NOMO-1 (cell line): ENCODE data around the gene OR51E1.

Experiments used
- DNase-seq, 2 experiments: peaks; one replicate each; lab custom pipeline; 2025; ENCODE audit not compliant: unreplicated experiment in 2 of 2; lab: John Stamatoyannopoulos, UW

Gene OR51E1

GRCh38 chr11:4643682-4644081 is at the start of gene OR51E1:
Gene OR51E1 (plus strand): TSS chr11:4643982. CDS start chr11:4652527, 8,545 bp downstream.
- DNase-seq: no peak

- DNase-seq: no peak
Observed at GRCh38 chr11:4605057-4605456, 38.7 kb upstream of the OR51E1 start.

DNA sequence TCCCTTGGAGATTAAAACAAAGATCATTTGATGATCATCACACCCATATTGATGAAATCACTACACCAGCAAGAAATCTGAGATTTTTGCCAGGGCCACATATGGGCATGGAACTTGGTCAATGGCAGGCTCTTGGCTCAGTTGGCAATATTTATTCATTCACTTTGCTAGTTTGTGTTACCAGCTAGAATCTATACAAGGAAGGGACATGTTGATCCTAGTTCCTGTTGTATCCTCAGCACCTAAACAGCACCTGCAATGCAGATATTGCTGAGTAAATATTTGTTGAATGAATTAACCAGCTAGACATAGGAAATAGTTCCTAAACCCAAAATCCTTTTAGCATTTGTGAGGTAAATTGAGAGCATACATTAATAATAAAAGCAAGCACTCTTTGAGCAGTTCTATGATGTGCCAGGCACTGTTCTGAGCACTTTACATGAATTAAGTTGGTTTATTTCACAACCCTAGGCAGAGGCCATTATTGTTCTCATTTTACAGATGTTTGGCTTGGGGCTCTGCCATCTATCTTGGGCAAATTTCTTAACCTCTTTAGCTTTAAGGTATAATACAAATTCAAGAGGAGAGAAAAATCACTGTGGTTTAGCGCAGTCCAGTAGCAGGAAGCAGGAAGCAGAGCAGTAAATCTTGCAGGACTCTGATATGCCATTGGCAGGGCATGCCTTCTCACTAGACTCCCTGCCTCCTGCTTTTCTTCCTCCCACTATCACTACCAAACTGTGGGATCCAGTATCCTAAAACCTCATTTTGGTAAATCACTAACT is 37.4 kb upstream of the OR51E1 start:
- peak in 1 of 2 experiments; percentile 8 for DNase-seq

DNA sequence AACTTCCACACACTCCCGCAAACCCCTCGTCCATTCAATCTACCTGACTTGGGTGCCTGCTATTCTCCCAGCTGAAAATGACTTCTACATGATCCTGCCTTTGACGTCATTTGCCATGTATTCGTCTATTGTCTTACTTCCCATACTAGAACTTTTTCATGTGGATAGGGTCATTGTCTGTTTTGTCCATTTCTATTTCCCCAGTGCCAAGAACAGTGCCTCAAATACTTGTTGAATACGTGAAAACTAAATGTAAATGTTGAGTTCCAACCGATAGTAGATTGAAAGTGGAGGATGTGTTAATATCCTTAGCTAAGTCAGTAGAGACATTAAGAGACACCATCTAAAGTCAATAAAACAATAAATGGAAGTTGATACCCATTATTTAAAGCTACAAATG is 36.7 kb upstream of the OR51E1 start:
- DNase-seq: no peak

DNA sequence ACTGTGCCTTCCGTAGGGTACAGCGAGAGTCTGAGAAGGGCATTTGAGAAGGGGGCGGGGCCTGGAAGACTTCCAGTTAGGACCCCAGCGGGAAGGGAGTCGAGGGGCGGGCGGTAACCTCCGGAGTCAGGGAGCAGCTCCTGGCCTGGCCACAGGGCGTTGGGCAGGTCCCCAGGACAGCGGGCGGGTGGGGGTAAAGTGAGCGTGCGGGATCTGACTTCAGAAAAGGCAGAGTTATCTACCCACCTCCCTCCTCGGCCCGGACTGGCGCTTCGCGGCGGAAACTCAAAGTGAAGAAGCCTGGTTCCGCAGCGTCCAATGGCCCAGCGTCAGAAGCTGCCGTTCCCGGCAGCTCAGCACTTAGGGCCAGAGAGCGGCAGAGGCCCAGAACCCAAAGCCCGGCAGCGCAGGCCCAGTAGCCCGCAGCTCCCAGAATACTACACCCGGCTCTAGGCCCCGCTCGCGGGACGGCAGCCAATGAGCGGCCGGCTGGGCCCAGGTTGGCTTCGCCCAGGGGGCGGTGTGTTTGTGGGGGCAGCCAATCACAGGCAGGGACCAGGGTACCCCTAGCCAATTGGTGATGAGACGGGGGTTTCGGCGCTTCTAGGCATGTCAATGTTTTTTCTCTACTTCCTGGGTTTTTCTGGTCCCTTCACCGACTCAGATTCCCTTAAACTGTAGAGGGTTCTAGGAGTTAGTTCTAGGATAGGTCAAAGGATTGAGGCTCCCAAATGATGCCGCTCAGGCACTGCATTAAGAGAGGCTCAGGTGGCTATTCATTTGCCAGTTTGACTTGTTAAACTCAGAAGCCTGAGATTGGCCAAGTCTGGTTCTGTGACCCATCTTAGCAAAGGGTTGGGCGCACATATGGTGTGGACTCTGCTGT is 35.8 kb upstream of the OR51E1 start, which contains the start of gene TRIM68:
Gene TRIM68 (minus strand): TSS at position 451 of the 886 bp plus-strand sequence. CDS start 2,727 bp downstream, outside the sequence.
- DNase-seq: peak; percentile 89 to 94

GRCh38 chr11:4610258-4610935 is 33.4 kb upstream of the OR51E1 start:
- peak in 1 of 2 experiments; percentile 7 for DNase-seq

DNA sequence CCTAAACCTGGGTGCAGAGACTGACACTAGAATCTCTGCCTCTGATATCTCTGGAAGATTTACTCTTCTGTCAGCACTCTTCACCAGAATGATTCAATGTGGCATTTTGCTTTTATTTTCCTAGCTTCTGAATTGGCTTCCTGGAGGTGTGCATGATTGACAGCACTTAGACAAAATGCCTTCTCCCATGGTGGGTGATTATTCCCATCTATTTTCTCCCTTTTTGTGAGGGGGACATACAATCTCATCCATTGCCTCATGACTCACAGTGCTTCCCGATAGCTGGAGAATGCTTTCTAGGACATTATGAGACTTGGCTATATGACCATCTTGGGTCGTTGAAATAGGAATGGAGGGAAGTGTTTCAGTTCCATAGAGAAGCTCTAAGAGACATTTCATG is 31.8 kb upstream of the OR51E1 start:
- no peak for DNase-seq

GRCh38 chr11:4615856-4616444 is 27.8 kb upstream of the OR51E1 start:
- no peak for DNase-seq

DNA sequence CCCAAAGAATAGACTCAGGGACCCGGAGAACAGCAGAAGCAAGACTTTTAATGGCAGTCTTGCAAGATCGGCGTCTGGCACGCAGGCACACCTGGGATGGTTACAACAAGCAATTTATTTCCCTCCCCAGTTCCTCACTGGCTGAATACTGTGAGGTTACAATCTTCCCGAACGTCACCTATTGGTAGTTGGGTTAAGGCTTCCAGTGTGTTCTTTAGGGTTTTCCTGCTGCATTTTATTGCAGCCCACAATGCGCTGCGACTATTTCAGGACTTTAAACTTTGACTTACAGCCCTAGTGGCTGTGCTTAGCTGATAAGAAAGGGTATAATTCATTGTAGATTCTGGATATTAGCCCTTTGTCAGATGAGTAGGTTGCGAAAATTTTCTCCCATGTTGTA is 24.3 kb upstream of the OR51E1 start:
- no peak for DNase-seq

DNA sequence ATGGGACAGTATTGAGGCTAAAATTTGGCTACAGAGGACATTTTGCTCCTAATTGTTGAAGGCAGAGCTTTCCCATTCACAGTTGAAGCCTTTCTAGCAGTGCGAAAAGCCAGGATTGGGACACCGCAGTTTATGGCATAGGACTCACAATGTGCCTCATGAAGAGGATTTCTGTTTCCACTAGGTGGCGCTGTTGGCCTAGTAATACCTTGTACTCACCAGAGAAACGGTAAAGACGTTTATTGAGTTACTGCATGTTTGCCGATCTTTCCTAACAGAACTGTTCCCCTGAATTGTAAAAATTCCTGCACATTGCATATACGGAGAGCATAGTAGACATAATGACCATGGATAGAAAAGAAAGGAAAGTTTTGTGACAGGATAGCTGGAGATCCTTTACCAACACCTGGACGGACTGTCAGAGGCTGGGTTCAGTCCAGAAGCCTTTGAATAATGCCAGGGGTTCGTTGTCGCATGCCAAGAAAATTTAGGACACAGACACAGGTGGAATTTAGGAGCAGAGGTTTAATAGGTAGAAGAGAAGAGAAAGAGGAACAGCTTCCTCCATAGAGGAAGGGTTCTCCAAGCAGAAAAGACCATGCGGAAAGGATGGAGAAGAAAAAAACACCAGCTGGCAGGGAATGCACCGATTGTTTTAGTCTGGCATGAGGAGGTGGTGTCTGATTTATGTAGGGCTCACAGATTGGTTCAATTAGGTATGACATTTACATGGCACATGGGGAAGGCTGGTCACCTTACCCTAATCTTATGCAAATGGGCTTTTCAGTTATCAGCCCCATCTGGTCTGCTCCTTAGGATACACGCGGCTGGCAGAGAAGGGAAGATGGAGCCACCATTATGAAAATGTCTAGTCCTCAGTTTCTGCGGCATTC is 17.3 kb upstream of the OR51E1 start:
- peak in 1 of 2 experiments; percentile 55 for DNase-seq

GRCh38 chr11:4636136-4636535 is 7.6 kb upstream of the OR51E1 start:
- DNase-seq: no peak

- peak; percentile 8 to 53 for DNase-seq
Observed at GRCh38 chr11:4636962-4637661, 6.7 kb upstream of the OR51E1 start, which contains the start of gene OR51D1. Gene OR51D1 (plus strand): TSS chr11:4637477. CDS start chr11:4639791, 2,314 bp downstream.

DNA sequence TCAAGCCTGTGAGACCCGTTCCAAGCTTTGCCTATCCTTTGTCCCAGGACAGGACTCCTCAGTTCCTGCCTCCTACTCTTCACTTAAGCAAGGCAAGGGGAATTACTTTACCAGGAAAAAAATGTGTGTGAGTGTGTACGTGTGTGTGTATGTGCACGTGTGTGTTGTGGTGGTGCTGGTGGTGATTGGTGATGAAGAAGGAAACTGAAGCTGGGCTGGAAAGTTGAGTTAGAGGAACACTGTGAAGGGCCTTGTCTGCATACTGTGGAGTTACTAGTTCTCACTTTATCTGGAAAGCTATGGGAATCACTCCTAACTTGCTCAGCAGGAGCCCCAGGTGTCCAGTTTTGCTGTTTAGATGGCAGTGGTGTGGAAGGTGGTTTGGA is 6.1 kb upstream of the OR51E1 start:
- DNase-seq: no peak

GRCh38 chr11:4639931-4640330 is 3.9 kb upstream of the OR51E1 start:
- DNase-seq: no peak

- DNase-seq: no peak
Observed at GRCh38 chr11:4641501-4641900, 2.3 kb upstream of the OR51E1 start.

GRCh38 chr11:4642043-4642442 is 1.7 kb upstream of the OR51E1 start:
- no peak for DNase-seq

DNA sequence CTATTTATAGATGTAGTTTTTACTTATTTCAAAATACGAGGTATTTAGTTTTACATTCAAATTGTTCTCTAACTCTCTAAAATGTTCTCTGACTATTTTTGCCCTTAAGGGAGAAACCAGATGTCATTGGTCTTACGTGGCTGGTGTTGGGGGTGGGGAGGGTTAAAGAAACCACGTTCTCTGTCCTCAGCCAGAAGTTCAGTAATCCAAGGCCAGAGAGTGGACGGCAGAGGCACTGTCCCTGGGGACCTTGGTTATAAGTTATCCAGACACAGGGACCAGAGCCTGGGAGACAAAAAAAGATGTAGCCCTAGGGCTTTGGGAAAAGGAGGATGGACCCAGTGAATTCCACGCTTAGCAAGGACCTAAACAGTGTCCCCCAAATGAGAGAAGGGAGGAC is 706 bp upstream of the OR51E1 start:
- DNase-seq: no peak

- no peak for DNase-seq
Observed at GRCh38 chr11:4644233-4644632, 451 bp downstream of the OR51E1 start.

DNA sequence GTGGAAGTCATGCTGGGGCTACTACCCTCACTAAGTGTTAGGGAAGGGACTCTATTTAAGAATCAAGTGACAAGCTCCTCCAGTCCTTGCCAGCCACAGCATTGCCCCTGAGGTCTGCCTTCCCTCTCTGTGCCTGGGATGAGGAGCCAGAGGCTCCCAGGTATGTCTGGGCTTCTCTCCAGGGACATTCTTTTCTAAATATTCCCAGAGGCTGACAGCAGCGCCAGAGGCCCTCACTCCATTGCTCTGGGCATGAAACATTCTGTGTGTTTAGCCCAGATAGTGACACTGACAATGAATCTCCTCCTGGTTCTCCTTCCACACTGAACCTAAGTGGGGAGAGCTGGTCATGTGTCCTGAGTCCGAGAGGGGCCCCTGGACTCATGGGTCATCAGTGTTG is 2.2 kb downstream of the OR51E1 start:
- DNase-seq: no peak
